ENCODE measurements around the gene OR5B3.
"Not testable (repeated sequence)": the region's sequence is repeated elsewhere in the genome, so short reads cannot be mapped to it uniquely, and the experiment has no call there.

Gene OR5B3

DNA sequence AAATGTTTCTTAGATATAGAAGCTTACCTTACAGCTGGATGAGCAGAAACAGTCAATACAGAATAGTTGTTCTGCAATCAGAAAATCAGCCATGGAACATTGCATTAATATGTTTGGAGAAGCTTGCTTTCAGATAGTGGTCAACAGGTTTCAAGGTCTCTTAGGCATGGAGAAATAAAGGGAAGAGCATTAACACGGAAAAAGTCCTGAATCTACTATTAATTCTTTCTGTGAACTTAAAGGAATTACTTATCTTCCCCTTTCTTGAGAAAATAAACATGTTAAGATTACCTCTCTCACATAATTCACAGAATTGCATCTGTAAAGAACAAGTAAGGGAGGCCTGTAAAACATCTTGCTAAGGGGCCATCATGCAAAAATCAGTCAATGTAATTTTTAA, at the start of gene OR5B3:
Gene OR5B3, minus strand, starts transcription at position 101 of the 400 bp plus-strand sequence. CDS start 3,465 bp downstream, outside the sequence.
- no peak for DNase-seq

DNA sequence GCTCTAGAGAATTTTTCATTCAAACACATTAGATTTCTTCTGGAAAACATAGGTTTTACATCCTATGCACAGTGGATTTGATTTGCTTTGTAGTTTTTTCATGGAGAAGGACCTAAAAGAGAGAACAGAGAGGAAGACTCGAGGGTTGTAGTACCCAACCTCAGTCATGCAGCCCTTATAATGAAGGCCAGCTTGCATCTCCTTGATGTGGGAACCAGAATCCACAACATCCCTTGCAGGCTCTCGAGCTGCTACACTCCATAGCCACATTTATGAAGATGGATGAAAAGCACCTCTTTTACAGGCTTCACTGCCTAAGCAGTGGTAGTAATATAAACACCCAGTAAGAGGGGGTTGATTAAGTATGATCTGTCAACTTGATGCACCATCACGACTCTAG, 44.9 kb upstream of the OR5B3 start:
- DNase-seq, result no peak

DNA sequence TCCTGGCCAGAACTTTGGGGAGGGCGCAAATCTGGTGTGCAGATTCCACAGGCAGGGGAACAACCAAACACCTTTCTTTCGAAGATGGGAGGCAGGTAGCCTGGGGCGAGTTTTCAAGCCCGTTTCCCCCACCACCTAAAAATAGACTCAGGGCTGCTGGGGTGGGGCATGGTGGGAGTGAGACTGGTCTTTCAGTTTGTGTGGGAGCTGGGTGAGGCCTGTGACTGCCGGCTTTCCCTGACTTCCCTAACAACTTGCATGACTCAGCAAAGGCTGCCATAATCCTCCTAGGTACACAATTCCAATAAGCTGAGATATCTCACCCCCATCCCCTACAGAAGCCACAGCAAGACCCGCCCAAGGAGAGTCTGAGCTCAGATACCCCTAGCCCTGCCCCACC, 39.6 kb upstream of the OR5B3 start:
- no peak for DNase-seq

GRCh38 chr11:58444300-58444699, 37.6 kb upstream of the OR5B3 start:
- DNase-seq, result no peak

DNA sequence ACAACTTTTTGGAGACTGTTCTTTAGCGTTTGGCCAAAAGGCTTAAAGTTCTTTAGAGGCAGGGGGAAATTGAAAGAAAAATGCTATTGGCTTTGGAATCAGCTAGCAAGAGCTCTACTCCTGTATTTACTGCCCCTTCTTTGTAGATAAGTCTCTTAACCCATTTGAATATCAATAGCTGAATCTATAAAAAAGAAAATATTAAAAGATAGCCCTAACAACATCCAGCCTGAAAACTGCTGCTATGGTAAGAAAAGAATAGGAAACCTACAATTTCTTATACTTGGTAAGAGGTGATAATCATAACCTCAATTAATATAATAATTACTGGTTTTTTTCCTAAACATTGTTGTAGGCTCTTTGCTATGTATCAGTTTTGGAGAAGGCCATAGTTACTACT, 35.5 kb upstream of the OR5B3 start, which contains the start of gene OR5B12:
Gene OR5B12, minus strand, starts transcription at position 101 of the 400 bp plus-strand sequence. CDS start 2,085 bp downstream, outside the sequence.
- no peak for DNase-seq

GRCh38 chr11:58438486-58438885, 31.8 kb upstream of the OR5B3 start:
- DNase-seq, result no peak

GRCh38 chr11:58434217-58434616, 27.5 kb upstream of the OR5B3 start:
- no peak for DNase-seq

DNA sequence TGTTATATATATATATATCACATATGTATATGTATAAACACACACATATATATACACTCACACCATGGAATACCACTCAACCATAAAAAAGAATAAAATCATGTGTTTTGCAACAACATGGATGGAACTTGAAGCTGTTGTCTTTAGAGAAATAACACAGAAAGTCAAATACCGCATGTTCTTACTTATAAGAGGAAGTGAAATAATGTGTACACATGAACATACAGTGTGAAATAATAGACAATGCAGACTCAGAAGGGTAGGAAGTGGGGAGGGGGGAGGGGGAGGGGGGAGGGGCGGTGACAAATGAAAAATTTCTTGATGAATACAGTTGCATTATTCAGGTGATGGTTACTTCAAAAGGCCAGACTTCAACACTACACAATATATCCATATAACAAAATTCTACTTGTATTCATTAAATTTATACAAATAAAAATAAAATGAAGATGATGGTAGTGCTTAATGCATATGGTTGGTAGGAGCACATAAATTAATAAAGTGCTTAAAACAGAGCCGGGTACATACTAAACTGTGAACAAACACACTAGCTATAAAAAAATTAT, 27.0 kb upstream of the OR5B3 start:
- DNase-seq, result no peak

DNA sequence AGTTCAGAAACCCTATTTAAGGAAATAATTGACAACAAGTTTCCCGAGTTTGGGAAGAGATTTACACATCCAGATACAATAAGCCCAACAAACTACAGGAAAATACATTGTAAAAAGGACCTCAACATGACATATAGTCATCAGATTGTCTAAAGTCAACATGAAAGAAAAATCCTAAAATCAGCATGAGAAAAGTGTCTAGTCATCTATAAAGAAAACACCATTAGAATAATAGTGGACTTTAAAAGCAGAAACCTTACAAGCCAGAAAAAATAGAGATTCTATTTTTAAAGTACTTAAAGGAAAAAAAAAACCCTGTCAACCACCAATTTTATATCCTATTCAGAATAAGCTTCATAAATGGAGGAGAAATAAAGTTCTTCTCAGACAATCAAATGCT, 22.6 kb upstream of the OR5B3 start:
- DNase-seq, result no peak

DNA sequence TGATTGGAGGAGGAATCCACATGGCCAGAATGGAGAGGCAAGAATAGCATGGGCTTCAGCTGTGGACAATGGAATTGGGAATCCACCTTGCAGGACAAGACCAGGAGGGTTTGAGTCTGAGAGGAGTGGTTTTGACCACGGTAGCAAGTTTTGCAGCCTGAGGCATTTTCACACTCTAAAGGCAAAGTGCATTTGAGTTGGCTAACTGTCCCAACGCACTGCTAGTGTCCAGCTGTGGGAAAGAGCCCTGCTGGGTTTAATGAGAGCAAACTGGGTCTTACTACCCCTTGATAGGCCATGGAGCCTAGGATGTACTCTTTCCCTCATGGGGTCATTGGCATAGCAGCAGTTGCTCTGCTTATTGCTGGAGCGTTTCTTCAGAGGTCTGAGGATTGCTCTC, 21.3 kb upstream of the OR5B3 start, which contains the start of gene OR5B2:
Gene OR5B2, minus strand, starts transcription at position 101 of the 400 bp plus-strand sequence. CDS start 4,860 bp downstream, outside the sequence.
- no peak for DNase-seq

GRCh38 chr11:58399622-58400021, 7.1 kb downstream of the OR5B3 start:
- DNase-seq, result not testable (repeated sequence)

GRCh38 chr11:58395581-58395980, 11.1 kb downstream of the OR5B3 start:
- DNase-seq, result no peak

- peak; percentile 3 for DNase-seq
Observed at GRCh38 chr11:58394195-58394594, 12.5 kb downstream of the OR5B3 start.

GRCh38 chr11:58392746-58393145, 13.9 kb downstream of the OR5B3 start:
- peak; percentile 41 for DNase-seq

DNA sequence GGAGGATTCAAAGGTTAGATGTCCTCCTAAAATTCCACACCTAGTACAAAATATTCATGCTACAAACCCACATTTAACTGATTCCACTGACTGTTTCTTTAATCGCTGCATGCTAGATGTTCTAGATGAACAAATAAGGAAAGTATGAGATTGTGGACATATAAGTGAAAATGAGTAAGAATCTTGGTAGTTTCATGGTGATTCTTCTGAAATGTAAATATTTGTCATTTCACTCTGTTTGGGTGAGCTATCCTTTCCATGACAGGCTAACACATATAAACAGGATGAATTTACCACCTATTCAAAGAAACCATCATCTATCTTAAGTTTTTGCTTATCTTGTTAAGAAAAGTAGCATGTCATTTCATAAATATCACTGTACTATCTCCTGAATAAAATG, 14.8 kb downstream of the OR5B3 start:
- DNase-seq, result peak; percentile 0

GRCh38 chr11:58390551-58391063, 16.1 kb downstream of the OR5B3 start:
- DNase-seq, result no peak

GRCh38 chr11:58358969-58359368, 47.7 kb downstream of the OR5B3 start, which contains the start of gene OR5B17:
OR5B17 (minus strand) TSS chr11:58359069; CDS start chr11:58359069, 0 bp downstream.
- no peak for DNase-seq

DNA sequence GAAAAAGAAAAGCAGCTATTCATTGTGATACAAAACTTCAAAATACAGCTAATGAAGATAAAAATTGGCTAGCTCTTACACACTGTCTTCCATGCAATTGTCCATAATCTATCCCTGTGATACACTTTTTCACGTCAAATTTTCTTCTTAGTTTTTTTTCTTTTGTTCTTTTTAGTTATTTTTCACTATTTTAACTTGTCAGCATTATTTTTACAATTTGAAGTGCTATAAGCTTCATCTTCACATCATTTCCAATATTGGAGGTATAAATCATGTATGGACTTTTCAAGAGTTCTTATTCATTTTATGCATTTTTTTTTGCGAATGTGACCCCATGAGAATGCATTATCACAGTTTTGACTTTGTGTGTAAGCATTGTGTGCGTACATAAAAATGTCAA, 51.9 kb downstream of the OR5B3 start:
- no peak for DNase-seq
